Neural crest cell (in vitro differentiated cells): ENCODE measurements around the gene BABAM2. TPM values are rescaled to one million over a fixed set of nuclear protein-coding genes. Genes with fewer than 3 reads are reported as not detected.

Source experiments
- DNase-seq: peaks from one replicate; pipeline ENCODE4 v3.0.0; 2021; ENCODE audit warnings: low read depth, mixed read lengths, low spot score
- H3K27ac Mint-ChIP-seq: one replicate; pipeline ENCODE4 v1.8.0; 2021; ENCODE audit warnings: mild to moderate bottlenecking, mixed read lengths; ENCODE audit not compliant: unreplicated experiment
- H3K27me3 Mint-ChIP-seq: 2 replicates; pipeline ENCODE4 v1.8.0; 2021; ENCODE audit warnings: low read depth, mild to moderate bottlenecking, mixed read lengths
- H3K36me3 Mint-ChIP-seq: 2 replicates; pipeline ENCODE4 v1.8.0; 2021; ENCODE audit warnings: low read depth, mild to moderate bottlenecking, mixed read lengths
- H3K4me1 Mint-ChIP-seq: 2 replicates; pipeline ENCODE4 v1.8.0; 2021; ENCODE audit warnings: mixed read lengths
- H3K4me3 Mint-ChIP-seq: one replicate; pipeline ENCODE4 v1.8.0; 2021; ENCODE audit warnings: mild to moderate bottlenecking, mixed read lengths
- H3K9me3 Mint-ChIP-seq: 2 replicates; pipeline ENCODE4 v1.8.0; 2021; ENCODE audit warnings: mixed read lengths
- CTCF ChIP-seq: fragments of 200-600 bp; sonication (generic); conservative IDR thresholded peaks from 2 replicates; pipeline ENCODE4 v1.5.0; 2021; ENCODE audit warnings: antibody characterized with exemption, mild to moderate bottlenecking
- total RNA-seq: library from RNA; stranded (reverse); gene quantifications from 2 replicates; pipeline ENCODE4 v1.2.1, GENCODE V29; 2021

The BABAM2 gene
- total RNA-seq, 1 donor from 2014 or later, result 28.6 TPM

- Mint-ChIP-seq H3K27ac (no peak overlapping the region), H3K36me3 (no peaks in the 10 kb centered on the region), H3K27me3 (no peaks in the 10 kb centered on the region), H3K4me3 (no peak overlapping the region), H3K9me3 (no peaks in the 10 kb centered on the region), H3K4me1 (peaks cover 3% of the 10 kb centered on the region)
- DNase-seq, result no peak
- no peak for TF ChIP-seq CTCF
These were observed 52.4 kb downstream of the BABAM2 start for GRCh38 chr2:27942612-27943547.

GRCh38 chr2:27946530-27947060 lies 56.1 kb downstream of the BABAM2 start:
- H3K4me1 Mint-ChIP-seq, result peaks cover 3% of the 10 kb centered on the region
- H3K27ac Mint-ChIP-seq, result no peak overlapping the region
- no peak for DNase-seq
- no peaks in the 10 kb centered on the region for H3K27me3 Mint-ChIP-seq
- H3K36me3 Mint-ChIP-seq, result peaks cover 4% of the 10 kb centered on the region
- TF ChIP-seq CTCF, result no peak
- no peak overlapping the region for H3K4me3 Mint-ChIP-seq
- no peaks in the 10 kb centered on the region for H3K9me3 Mint-ChIP-seq

- no peak for TF ChIP-seq CTCF
- peaks cover 3% of the 10 kb centered on the region for H3K9me3 Mint-ChIP-seq
- H3K4me3 Mint-ChIP-seq, result no peak overlapping the region
- H3K27me3 Mint-ChIP-seq, result no peaks in the 10 kb centered on the region
- peaks cover 8% of the 10 kb centered on the region for H3K36me3 Mint-ChIP-seq
- H3K27ac Mint-ChIP-seq, result no peak overlapping the region
- H3K4me1 Mint-ChIP-seq, result peaks cover 6% of the 10 kb centered on the region
- no peak for DNase-seq
These were observed 61.5 kb downstream of the BABAM2 start for GRCh38 chr2:27952070-27952469.

GRCh38 chr2:27953077-27953476 lies 62.5 kb downstream of the BABAM2 start:
- H3K27me3 Mint-ChIP-seq, result no peaks in the 10 kb centered on the region
- H3K36me3 Mint-ChIP-seq, result peaks cover 8% of the 10 kb centered on the region
- peaks cover 8% of the 10 kb centered on the region for H3K4me1 Mint-ChIP-seq
- no peak overlapping the region for H3K27ac Mint-ChIP-seq
- no peak for DNase-seq
- peaks cover 3% of the 10 kb centered on the region for H3K9me3 Mint-ChIP-seq
- no peak for TF ChIP-seq CTCF
- H3K4me3 Mint-ChIP-seq, result no peak overlapping the region

DNA sequence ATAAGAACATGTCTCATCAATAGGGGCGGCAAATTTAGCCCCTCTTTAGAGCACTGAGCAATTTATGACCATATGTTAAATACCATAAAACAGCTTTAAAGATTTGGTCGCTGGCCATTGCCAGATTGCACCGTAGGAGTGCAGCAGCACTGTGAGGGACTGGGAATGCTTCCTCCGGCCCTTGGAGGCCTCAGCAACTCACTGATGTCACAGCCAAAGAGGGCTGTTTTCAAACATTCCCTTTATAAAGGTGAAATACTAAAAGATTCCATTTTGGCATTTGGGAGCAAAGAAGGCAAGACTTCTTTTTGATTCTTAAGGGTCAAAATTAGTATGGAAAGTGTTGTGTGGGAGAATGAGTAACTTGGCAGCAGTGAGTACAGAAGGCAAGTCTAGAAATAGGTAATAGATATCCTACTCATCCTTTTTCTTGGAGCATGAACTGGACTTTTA lies 63.7 kb downstream of the BABAM2 start:
- no peak for TF ChIP-seq CTCF
- H3K4me1 Mint-ChIP-seq, result peaks cover 18% of the 10 kb centered on the region

More for the DNA sequence above, 63.7 kb downstream of the BABAM2 start:
- no peak for DNase-seq
- Mint-ChIP-seq H3K9me3 (peaks cover 3% of the 10 kb centered on the region), H3K36me3 (peaks cover 4% of the 10 kb centered on the region), H3K4me3 (no peak overlapping the region), H3K27me3 (no peaks in the 10 kb centered on the region), H3K27ac (no peak overlapping the region)
